ENCODE results near the gene XAGE1A.
"Not testable (repeated sequence)": the region's sequence is repeated elsewhere in the genome, so short reads cannot be mapped to it uniquely, and the experiment has no call there.

XAGE1A gene

GRCh38 chrX:52541051-52541450, 45.4 kb downstream of the XAGE1A start:
- in situ Hi-C loops (cut with HindIII; ENCODE audit: low pct_ligation_motif_present, low sequenced_read_pairs); DNase-seq; H3K27ac ChIP-seq; H3K4me3 ChIP-seq (ENCODE audit: low read depth, low read length); H3K36me3 ChIP-seq (replicated peaks); H3K27me3 ChIP-seq (replicated peaks): not testable (repeated sequence)

GRCh38 chrX:52542311-52542710, 46.7 kb downstream of the XAGE1A start:
- in situ Hi-C loops (cut with HindIII; ENCODE audit: low pct_ligation_motif_present, low sequenced_read_pairs), result no loop called here

GRCh38 chrX:52544147-52544840, 48.7 kb downstream of the XAGE1A start:
- Histone ChIP-seq H3K27ac (no peak overlapping the region), H3K27me3 (replicated peaks) (no peaks in the 10 kb centered on the region), H3K4me3 (ENCODE audit: low read depth, low read length) (no peak overlapping the region), H3K36me3 (replicated peaks) (no peaks in the 10 kb centered on the region)
- TF ChIP-seq CTCF (IDR thresholded peaks at IDR 0.05; ENCODE audit: low read depth, low read length, missing control alignments), result no peak
- no peak for DNase-seq
- in situ Hi-C loops (cut with HindIII; ENCODE audit: low pct_ligation_motif_present, low sequenced_read_pairs), result no loop called here

More at GRCh38 chrX:52542311-52542710, 46.7 kb downstream of the XAGE1A start:
- Histone ChIP-seq H3K27me3 (replicated peaks) (no peaks in the 10 kb centered on the region), H3K4me3 (ENCODE audit: low read depth, low read length) (no peak overlapping the region), H3K27ac (no peak overlapping the region), H3K36me3 (replicated peaks) (no peaks in the 10 kb centered on the region)
- no peak for TF ChIP-seq CTCF (IDR thresholded peaks at IDR 0.05; ENCODE audit: low read depth, low read length, missing control alignments)
- DNase-seq, result no peak

- in situ Hi-C loops (cut with HindIII; ENCODE audit: low pct_ligation_motif_present, low sequenced_read_pairs); DNase-seq; H3K4me3 ChIP-seq (ENCODE audit: low read depth, low read length); H3K27ac ChIP-seq; H3K36me3 ChIP-seq (replicated peaks); H3K27me3 ChIP-seq (replicated peaks): not testable (repeated sequence)
Measured at GRCh38 chrX:52548769-52549168, 53.2 kb downstream of the XAGE1A start.

Data from brain microvascular endothelial cell (primary cell).